HG03342 (cell line): Measurements from ENCODE around the gene HOXC11.

ENCODE experiments used
- ATAC-seq: cut with Tn5 transposase; IDR thresholded peaks from one replicate; pipeline ENCODE4 v1.9.1; 2021; ENCODE audit warnings: mild to moderate bottlenecking, moderate library complexity; ENCODE audit not compliant: unreplicated experiment

HOXC11 gene

GRCh38 chr12:53972722-53973235 lies at the start of gene HOXC11:
TSS of gene HOXC11 (plus strand) at chr12:53973126. CDS start at chr12:53973242, 116 bp downstream.
- no peak for ATAC-seq

- ATAC-seq = no peak
Observed at GRCh38 chr12:53924521-53925405, 48.2 kb upstream of the HOXC11 start.

- ATAC-seq = no peak
Observed at GRCh38 chr12:53927220-53928029, 45.5 kb upstream of the HOXC11 start.

- no peak for ATAC-seq
Observed at GRCh38 chr12:53928054-53928835, 44.7 kb upstream of the HOXC11 start.

- ATAC-seq = no peak
Observed at GRCh38 chr12:53929527-53929926, 43.4 kb upstream of the HOXC11 start.

GRCh38 chr12:53930591-53931255 lies 42.2 kb upstream of the HOXC11 start:
- ATAC-seq = no peak

- ATAC-seq = no peak
Observed at GRCh38 chr12:53931844-53932581, 40.9 kb upstream of the HOXC11 start.

- ATAC-seq = no peak
Observed at GRCh38 chr12:53932915-53933314, 40.0 kb upstream of the HOXC11 start.

- no peak for ATAC-seq
Observed at GRCh38 chr12:53935383-53936341, 37.3 kb upstream of the HOXC11 start.

- no peak for ATAC-seq
Observed at GRCh38 chr12:53937099-53937498, 35.8 kb upstream of the HOXC11 start.

GRCh38 chr12:53937596-53938325 lies 35.2 kb upstream of the HOXC11 start:
- ATAC-seq = no peak

GRCh38 chr12:53938326-53939140 lies 34.4 kb upstream of the HOXC11 start, which contains the start of gene HOXC13:
TSS of gene HOXC13 (plus strand) at chr12:53938831. CDS start at chr12:53938907, 76 bp downstream.
- ATAC-seq = no peak

GRCh38 chr12:53939141-53940108 lies 33.5 kb upstream of the HOXC11 start:
- ATAC-seq = no peak

GRCh38 chr12:53940443-53941014 lies 32.4 kb upstream of the HOXC11 start:
- no peak for ATAC-seq

GRCh38 chr12:53941187-53941586 lies 31.7 kb upstream of the HOXC11 start:
- no peak for ATAC-seq
